PC-3 (cell line): ENCODE results near the gene DHX29.

Source experiments
- EZH2 ChIP-seq: fragments of 300-600 bp; sonication (generic); IDR thresholded peaks from one replicate; pipeline ENCODE4 v1.6.1; 2017; ENCODE audit warnings: antibody characterized with exemption, mild to moderate bottlenecking, low read length; ENCODE audit not compliant: unreplicated experiment
- EZH2phosphoT487 ChIP-seq: fragments of 300-600 bp; sonication (generic); IDR thresholded peaks from 2 replicates; pipeline ENCODE4 v1.6.1; 2018; ENCODE audit warnings: mild to moderate bottlenecking, antibody characterized with exemption, low read length, borderline replicate concordance
- TF ChIP-seq, protein P1 (sequence below): fragments of 300-600 bp; sonication (generic); conservative IDR thresholded peaks from 2 replicates; pipeline ENCODE4 v1.5.1; 2017; ENCODE audit warnings: antibody characterized with exemption, low read depth, mild to moderate bottlenecking, low read length

DNA sequence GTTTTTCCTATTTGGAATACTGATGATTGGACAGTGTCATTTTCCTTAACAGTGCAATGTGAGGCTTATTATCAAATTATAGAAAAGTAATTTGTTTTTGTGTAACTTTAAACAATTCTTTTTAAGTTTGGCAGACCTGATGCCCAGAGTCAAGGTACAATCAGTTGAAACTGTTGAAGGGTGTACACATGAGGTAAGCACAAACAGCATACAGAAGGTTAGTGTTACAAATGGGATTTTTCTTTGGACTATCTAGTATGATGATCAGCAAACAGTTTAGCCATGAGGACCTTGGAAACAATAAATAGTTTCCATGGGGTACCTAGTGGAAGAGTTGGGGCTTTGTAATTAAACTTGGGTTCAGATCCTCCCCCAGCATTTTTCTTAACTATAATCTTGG lies 16.5 kb upstream of the DHX29 start:
- TF ChIP-seq, protein P1, sequence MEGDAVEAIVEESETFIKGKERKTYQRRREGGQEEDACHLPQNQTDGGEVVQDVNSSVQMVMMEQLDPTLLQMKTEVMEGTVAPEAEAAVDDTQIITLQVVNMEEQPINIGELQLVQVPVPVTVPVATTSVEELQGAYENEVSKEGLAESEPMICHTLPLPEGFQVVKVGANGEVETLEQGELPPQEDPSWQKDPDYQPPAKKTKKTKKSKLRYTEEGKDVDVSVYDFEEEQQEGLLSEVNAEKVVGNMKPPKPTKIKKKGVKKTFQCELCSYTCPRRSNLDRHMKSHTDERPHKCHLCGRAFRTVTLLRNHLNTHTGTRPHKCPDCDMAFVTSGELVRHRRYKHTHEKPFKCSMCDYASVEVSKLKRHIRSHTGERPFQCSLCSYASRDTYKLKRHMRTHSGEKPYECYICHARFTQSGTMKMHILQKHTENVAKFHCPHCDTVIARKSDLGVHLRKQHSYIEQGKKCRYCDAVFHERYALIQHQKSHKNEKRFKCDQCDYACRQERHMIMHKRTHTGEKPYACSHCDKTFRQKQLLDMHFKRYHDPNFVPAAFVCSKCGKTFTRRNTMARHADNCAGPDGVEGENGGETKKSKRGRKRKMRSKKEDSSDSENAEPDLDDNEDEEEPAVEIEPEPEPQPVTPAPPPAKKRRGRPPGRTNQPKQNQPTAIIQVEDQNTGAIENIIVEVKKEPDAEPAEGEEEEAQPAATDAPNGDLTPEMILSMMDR = no peak
- TF ChIP-seq EZH2 (no peak), EZH2phosphoT487 (no peak)
